ENCODE results near the gene STARD7.
A peak's percentile ranks its signal among the peaks of the same experiment; 100 is the strongest.

STARD7 gene

DNA sequence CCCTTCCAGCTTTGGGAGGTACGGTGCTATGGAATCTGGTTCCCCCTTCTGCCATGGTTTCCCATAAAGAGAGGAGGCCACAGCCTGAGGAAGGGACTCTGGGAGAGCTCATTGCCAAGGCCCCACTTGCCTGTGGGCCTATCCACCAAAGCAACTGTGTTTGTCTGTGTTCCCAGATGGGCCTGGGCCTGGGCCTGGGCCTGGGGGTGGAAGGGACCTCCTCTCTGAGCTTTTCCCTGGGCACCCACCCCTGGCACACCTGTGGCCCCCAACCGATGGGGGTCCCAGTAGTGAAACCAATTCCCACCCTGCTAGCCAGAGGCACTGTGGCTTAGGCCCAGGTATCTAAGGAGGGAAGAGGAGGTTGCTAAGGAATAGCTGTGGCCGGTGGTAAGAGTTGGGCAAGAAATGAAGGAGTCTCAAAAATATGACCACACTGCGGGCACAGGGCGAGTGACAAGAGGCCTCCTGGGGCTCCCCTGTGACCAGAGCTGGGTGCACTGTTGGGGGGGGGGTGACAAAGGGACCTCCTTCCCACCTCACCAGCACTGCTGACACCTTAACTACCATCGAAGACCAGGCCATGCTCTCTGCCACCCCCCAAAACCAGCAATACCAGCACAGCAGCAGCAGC lies 58.5 kb downstream of the STARD7 start:
- Histone ChIP-seq H3K23ac (ENCODE audit: low read length in 2 of 2) (no peak overlapping the region), H4K8ac (ENCODE audit: low read length) (no peak overlapping the region), H3K79me1 (replicated peaks; ENCODE audit: low read length, poor library complexity, severe bottlenecking) (no peaks in the 10 kb centered on the region), H3K4ac (ENCODE audit: low read depth in 1 of 2, low read length in 2 of 2) (no peak overlapping the region), H3K9ac (ENCODE audit: low read length) (no peak overlapping the region), H2BK12ac (ENCODE audit: low read length in 2 of 2) (no peak overlapping the region), H2AFZ (ENCODE audit: low read depth, low read length) (no peak overlapping the region), H3K4me3 (ENCODE audit: insufficient read depth in 1 of 2, low read depth in 1 of 2, low read length in 2 of 2) (no peak overlapping the region), H3K9me3 (ENCODE audit: control insufficient read depth, low read length) (no peaks in the 10 kb centered on the region), H2BK5ac (ENCODE audit: low read depth, low read length, poor library complexity, severe bottlenecking) (no peak overlapping the region), H2BK120ac (ENCODE audit: low read depth, low read length) (no peak overlapping the region), H3K27me3 (ENCODE audit: control insufficient read depth in 1 of 2, insufficient read depth in 1 of 2, low read length in 2 of 2) (peaks cover 17 to 18% of the 10 kb centered on the region in 2 experiments), H2AK5ac (ENCODE audit: low read length, severe bottlenecking) (no peak overlapping the region), H3K4me1 (ENCODE audit: control insufficient read depth, insufficient read depth, low read depth, low read length) (peaks cover 18% of the 10 kb centered on the region), H3K27ac (ENCODE audit: low read length, poor library complexity, severe bottlenecking) (no peak overlapping the region), H2BK15ac (ENCODE audit: low read depth, poor library complexity, severe bottlenecking) (no peak overlapping the region), H4K91ac (ENCODE audit: low read length) (no peak overlapping the region), H3K36me3 (ENCODE audit: control insufficient read depth in 1 of 2, insufficient read depth in 2 of 2, low read depth in 1 of 2, low read length in 2 of 2) (peaks cover 0 to 2% of the 10 kb centered on the region in 2 experiments), H3K4me2 (ENCODE audit: low read length, poor library complexity, severe bottlenecking) (no peak overlapping the region), H3K14ac (ENCODE audit: low read length in 2 of 2) (no peak overlapping the region), H3K18ac (ENCODE audit: low read depth in 1 of 2, low read length in 2 of 2) (no peak overlapping the region)
- no peak for DNase-seq
- WGBS: 93% methylated on average over 6 of the region's 6 CpGs

DNA sequence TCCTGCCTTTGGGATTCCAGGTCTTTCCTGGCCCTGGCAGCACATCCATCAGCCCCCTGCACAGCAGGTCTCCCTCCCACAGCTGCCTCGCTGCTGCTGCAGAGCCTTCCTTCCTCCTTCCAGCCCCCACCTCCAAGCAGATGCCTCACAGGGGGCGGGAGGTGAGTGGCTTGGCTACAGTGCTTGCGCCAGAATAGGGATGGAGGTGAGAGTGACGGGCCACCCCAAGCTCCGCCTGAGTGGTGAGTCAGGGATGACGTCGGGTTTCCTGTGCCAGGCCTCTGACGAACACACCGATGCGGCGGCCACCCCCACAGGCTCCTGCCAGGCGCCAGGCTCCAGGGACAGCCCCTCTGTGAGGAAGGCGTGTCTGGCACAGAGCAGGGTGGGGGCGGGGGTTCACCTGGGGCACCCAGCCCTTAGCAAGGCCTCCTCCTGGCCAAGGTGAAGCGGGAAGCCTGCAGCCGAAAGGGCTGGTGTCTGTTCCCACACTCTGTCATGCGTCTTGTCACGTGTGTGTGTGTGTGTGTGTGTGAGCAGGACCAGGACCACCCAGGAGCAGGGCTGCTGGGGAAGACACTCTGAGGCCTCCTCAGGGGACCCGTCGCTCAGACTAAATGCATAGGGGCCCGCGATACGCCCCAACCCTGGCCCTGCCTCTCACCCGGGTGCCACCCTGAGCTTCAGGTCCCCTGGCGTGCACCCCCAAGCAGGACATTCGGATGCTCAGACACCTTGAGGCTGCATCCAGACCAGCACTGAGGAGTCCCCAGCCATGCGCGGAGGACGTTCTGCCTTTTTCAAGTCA lies 60.0 kb downstream of the STARD7 start:
- H3K18ac ChIP-seq (ENCODE audit: low read depth in 1 of 2, low read length in 2 of 2): peak overlapping the region in 1 of 2 experiments; percentile 89
- peaks cover 17 to 24% of the 10 kb centered on the region in 2 experiments for H3K27me3 ChIP-seq (ENCODE audit: control insufficient read depth in 1 of 2, insufficient read depth in 1 of 2, low read length in 2 of 2)
- peak overlapping the region in 1 of 2 experiments; percentile 66 for H3K14ac ChIP-seq (ENCODE audit: low read length in 2 of 2)
- no peak overlapping the region for H2AK5ac ChIP-seq (ENCODE audit: low read length, severe bottlenecking)
- 36% methylated on average over 27 of the region's 29 CpGs for WGBS
- peak overlapping the region; percentile 73 for H4K8ac ChIP-seq (ENCODE audit: low read length)
- H2BK15ac ChIP-seq (ENCODE audit: low read depth, poor library complexity, severe bottlenecking): no peak overlapping the region
- peak; percentile 92 for DNase-seq
- no peak overlapping the region for H3K27ac ChIP-seq (ENCODE audit: low read length, poor library complexity, severe bottlenecking)
- peak overlapping the region in 1 of 2 experiments; percentile 16 for H2BK12ac ChIP-seq (ENCODE audit: low read length in 2 of 2)
- no peaks in the 10 kb centered on the region for H3K79me1 ChIP-seq (replicated peaks; ENCODE audit: low read length, poor library complexity, severe bottlenecking)
- no peak overlapping the region for H2BK5ac ChIP-seq (ENCODE audit: low read depth, low read length, poor library complexity, severe bottlenecking)
- peaks cover 0 to 2% of the 10 kb centered on the region in 2 experiments for H3K36me3 ChIP-seq (ENCODE audit: control insufficient read depth in 1 of 2, insufficient read depth in 2 of 2, low read depth in 1 of 2, low read length in 2 of 2)
- H3K4me1 ChIP-seq (ENCODE audit: control insufficient read depth, insufficient read depth, low read depth, low read length): peaks cover 29% of the 10 kb centered on the region
- peak overlapping the region in 1 of 2 experiments; percentile 36 for H3K23ac ChIP-seq (ENCODE audit: low read length in 2 of 2)
- H3K4me2 ChIP-seq (ENCODE audit: low read length, poor library complexity, severe bottlenecking): peak overlapping the region; percentile 70
- no peaks in the 10 kb centered on the region for H3K9me3 ChIP-seq (ENCODE audit: control insufficient read depth, low read length)
- peak overlapping the region; percentile 65 for H2AFZ ChIP-seq (ENCODE audit: low read depth, low read length)
- H2BK120ac ChIP-seq (ENCODE audit: low read depth, low read length): no peak overlapping the region
- peak overlapping the region in 1 of 2 experiments; percentile 34 for H3K4me3 ChIP-seq (ENCODE audit: insufficient read depth in 1 of 2, low read depth in 1 of 2, low read length in 2 of 2)
- no peak overlapping the region for H3K4ac ChIP-seq (ENCODE audit: low read depth in 1 of 2, low read length in 2 of 2)
- no peak overlapping the region for H4K91ac ChIP-seq (ENCODE audit: low read length)
- H3K9ac ChIP-seq (ENCODE audit: low read length): peak overlapping the region; percentile 26

- no peak overlapping the region for H3K18ac ChIP-seq (ENCODE audit: low read depth in 1 of 2, low read length in 2 of 2)
- 78% methylated on average over 4 of the region's 9 CpGs for WGBS
- H3K23ac ChIP-seq (ENCODE audit: low read length in 2 of 2): no peak overlapping the region
- H2BK5ac ChIP-seq (ENCODE audit: low read depth, low read length, poor library complexity, severe bottlenecking): no peak overlapping the region
- H3K9me3 ChIP-seq (ENCODE audit: control insufficient read depth, low read length): no peaks in the 10 kb centered on the region
- DNase-seq: no peak
- H2AK5ac ChIP-seq (ENCODE audit: low read length, severe bottlenecking): no peak overlapping the region
- H3K27ac ChIP-seq (ENCODE audit: low read length, poor library complexity, severe bottlenecking): no peak overlapping the region
- H3K79me1 ChIP-seq (replicated peaks; ENCODE audit: low read length, poor library complexity, severe bottlenecking): no peaks in the 10 kb centered on the region
- no peak overlapping the region for H3K4ac ChIP-seq (ENCODE audit: low read depth in 1 of 2, low read length in 2 of 2)
- no peak overlapping the region for H3K4me2 ChIP-seq (ENCODE audit: low read length, poor library complexity, severe bottlenecking)
- peaks cover 0 to 2% of the 10 kb centered on the region in 2 experiments for H3K36me3 ChIP-seq (ENCODE audit: control insufficient read depth in 1 of 2, insufficient read depth in 2 of 2, low read depth in 1 of 2, low read length in 2 of 2)
- no peak overlapping the region for H2BK15ac ChIP-seq (ENCODE audit: low read depth, poor library complexity, severe bottlenecking)
- peaks cover 16 to 24% of the 10 kb centered on the region in 2 experiments for H3K27me3 ChIP-seq (ENCODE audit: control insufficient read depth in 1 of 2, insufficient read depth in 1 of 2, low read length in 2 of 2)
- no peak overlapping the region for H3K9ac ChIP-seq (ENCODE audit: low read length)
- H2BK12ac ChIP-seq (ENCODE audit: low read length in 2 of 2): no peak overlapping the region
- H3K14ac ChIP-seq (ENCODE audit: low read length in 2 of 2): no peak overlapping the region
- no peak overlapping the region for H4K8ac ChIP-seq (ENCODE audit: low read length)
- no peak overlapping the region for H2BK120ac ChIP-seq (ENCODE audit: low read depth, low read length)
- H3K4me3 ChIP-seq (ENCODE audit: insufficient read depth in 1 of 2, low read depth in 1 of 2, low read length in 2 of 2): no peak overlapping the region
- H3K4me1 ChIP-seq (ENCODE audit: control insufficient read depth, insufficient read depth, low read depth, low read length): peaks cover 29% of the 10 kb centered on the region
- H4K91ac ChIP-seq (ENCODE audit: low read length): no peak overlapping the region
- no peak overlapping the region for H2AFZ ChIP-seq (ENCODE audit: low read depth, low read length)
These were observed 60.9 kb downstream of the STARD7 start for GRCh38 chr2:96147593-96148201.

Measured in mesenchymal stem cell (in vitro differentiated cells and primary cell).